ENCODE data around the gene VPS13D. TPM values are rescaled to one million over a fixed set of nuclear protein-coding genes. Genes with fewer than 3 reads are reported as not detected.
A peak's percentile ranks its signal among the peaks of the same experiment; 100 is the strongest.

Gene VPS13D
- total and polyA plus RNA-seq, 2 of the 4 experiments (the other 2 are of a cell fraction) = 9.0 to 16.3 TPM

DNA sequence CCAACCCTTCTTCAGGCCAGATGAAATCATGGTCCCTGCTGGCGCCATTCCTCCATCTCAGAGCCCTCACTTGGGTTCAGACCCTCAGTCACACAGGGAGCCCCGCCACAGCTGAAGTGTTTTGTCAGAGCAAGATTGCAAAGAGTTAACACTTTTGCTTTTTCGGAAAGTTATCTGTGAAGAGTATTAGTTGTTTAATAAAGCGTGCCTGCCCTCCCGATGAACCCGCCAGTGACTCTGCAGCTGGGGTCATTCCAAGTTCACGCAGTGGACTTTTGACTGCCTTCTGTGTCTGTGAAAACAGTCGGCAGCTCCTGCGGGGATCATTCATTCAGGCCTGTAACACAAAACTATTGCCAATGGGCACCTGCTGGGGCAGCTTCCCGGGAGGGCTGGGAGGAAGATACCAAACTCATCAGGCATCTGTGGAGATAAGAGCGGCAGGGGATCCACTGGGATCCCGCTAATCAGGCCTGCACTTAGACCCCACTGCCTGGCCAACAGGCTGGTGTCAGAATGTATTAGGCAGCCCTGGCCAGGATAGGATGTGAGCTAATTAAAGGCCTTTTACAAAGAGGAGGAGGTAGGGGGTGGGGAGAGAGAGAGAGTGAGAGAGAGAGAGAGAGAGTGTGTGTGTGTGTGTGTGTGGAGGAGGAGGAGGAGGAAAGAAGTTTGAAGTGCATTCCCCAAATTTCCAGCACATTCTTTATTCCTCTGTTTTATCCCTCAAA is 203.7 kb downstream of the VPS13D start:
- no peak overlapping the region for H3K4me2 ChIP-seq (ENCODE audit: low read depth, low read length)
- CTCF ChIA-PET = interaction anchor here (1.3 kb wide), 1 partner anchor 26 kb away, joined by 4 read pairs; no protein-coding TSS in a partner anchor
- H3K4ac ChIP-seq (ENCODE audit: low read depth, low read length) = peak overlapping the region; percentile 18
- no peaks in the 10 kb centered on the region for H3K36me3 ChIP-seq (ENCODE audit: control insufficient read depth, insufficient read depth, low read length)
- peak overlapping the region; percentile 6; the same call in 1 of the 2 replicates for H4K91ac ChIP-seq (ENCODE audit: insufficient read depth, low read depth, low read length)
- H3K9me1 ChIP-seq (ENCODE audit: insufficient read depth, low read length) = peaks cover 9% of the 10 kb centered on the region; the same call in 1 of the 2 replicates
- H2BK5ac ChIP-seq (ENCODE audit: low read depth, low read length, poor library complexity, severe bottlenecking) = no peak overlapping the region
- dilution Hi-C loops (cut with HindIII; ENCODE audit: low sequenced_read_pairs, unreplicated experiment) (no loop called here), in situ Hi-C loops (cut with MboI; ENCODE audit: low sequenced_read_pairs) (no loop called here), intact Hi-C loops (cut with micrococcal nuclease) (no loop called here)
- H3K27me3 ChIP-seq (ENCODE audit: control insufficient read depth, insufficient read depth, low read length) = no peaks in the 10 kb centered on the region
- no peak overlapping the region for H3K14ac ChIP-seq (replicated peaks; ENCODE audit: low read depth, low read length)
- H4K5ac ChIP-seq (ENCODE audit: low read depth, low read length) = no peak overlapping the region
- ATAC-seq (ENCODE audit: low read depth) = peak; percentile 42
- no peak overlapping the region for H3K23ac ChIP-seq (ENCODE audit: low read depth, low read length)
- H4K8ac ChIP-seq (ENCODE audit: low read depth in 2 of 2, low read length in 2 of 2) = no peak overlapping the region
- H3K27ac ChIP-seq (ENCODE audit: insufficient read depth, low read length) = peak overlapping the region; percentile 27; the same call in 1 of the 2 replicates
- H2AK5ac ChIP-seq (ENCODE audit: low read depth, low read length) = 0 out of 2 replicates have a peak overlapping the region, but pooled peaks have one; percentile 0
- BruUV-seq (replicated peaks) = no TSS peak
- DNase-seq = peak; percentile 67
- 13% methylated on average over 9 of the region's 12 CpGs; no CpG with 5 or more reads in 1 of the 2 experiments for WGBS, 2 experiments (ENCODE audit: extremely low coverage in 2 of 2, insufficient read length in 1 of 2)
- POLR2A ChIA-PET (ENCODE audit: unreplicated experiment) = no interaction called here
- no peak overlapping the region for H2BK15ac ChIP-seq (ENCODE audit: low read depth, low read length)
- no peaks in the 10 kb centered on the region for H3K9me3 ChIP-seq (ENCODE audit: control insufficient read depth, insufficient read depth, low read length)
- H2BK120ac ChIP-seq (ENCODE audit: low read depth, low read length) = no peak overlapping the region
- H2BK20ac ChIP-seq (ENCODE audit: low read depth, low read length) = no peak overlapping the region
- no peak overlapping the region for H3K4me3 ChIP-seq (ENCODE audit: insufficient read depth, low read depth, low read length)
- no peaks in the 10 kb centered on the region for H4K20me1 ChIP-seq (ENCODE audit: insufficient read depth, low read length)
- no peak overlapping the region for H2AFZ ChIP-seq (replicated peaks; ENCODE audit: low read length, poor library complexity)
- TF ChIP-seq CTCF (conservative IDR thresholded peaks at IDR 0.05; ENCODE audit: low read depth, low read length) (no peak), MAZ (IDR thresholded peaks at IDR 0.05; ENCODE audit: borderline replicate concordance, low read depth, low read length) (0 out of 2 replicates have a peak, but pooled peaks have one; percentile 19), RCOR1 (IDR thresholded peaks at IDR 0.05; ENCODE audit: insufficient replicate concordance, low read length) (no peak), RAD21 (IDR thresholded peaks at IDR 0.05; ENCODE audit: low read length) (no peak), BHLHE40 (IDR thresholded peaks at IDR 0.05; ENCODE audit: low read depth, low read length) (0 out of 2 replicates have a peak, but pooled peaks have one; percentile 34), MXI1 (IDR thresholded peaks at IDR 0.05; ENCODE audit: borderline replicate concordance, low read depth, low read length) (no peak)
- no peak overlapping the region for H3K56ac ChIP-seq (ENCODE audit: extremely low read depth, insufficient read depth, low read length)
- no peak overlapping the region for H3K18ac ChIP-seq (ENCODE audit: low read depth, low read length)
- H3K9ac ChIP-seq (ENCODE audit: low read depth, low read length) = no peak overlapping the region
- H2AK9ac ChIP-seq (replicated peaks; ENCODE audit: low read depth, low read length, poor library complexity) = no peak overlapping the region
- peaks cover 25% of the 10 kb centered on the region for H3K4me1 ChIP-seq (ENCODE audit: control insufficient read depth, insufficient read depth, low read length)
- H3K79me1 ChIP-seq (ENCODE audit: low read depth in 1 of 2, low read length in 2 of 2) = peaks cover 9 to 16% of the 10 kb centered on the region in 2 experiments; a peak in 3 of 4 replicates
